LNCAP (cell line): Measurements from ENCODE around the gene LIM2.
A peak's percentile ranks its signal among the peaks of the same experiment; 100 is the strongest.

Experiments used
- TF ChIP-seq, protein P1 (sequence below): fragments of 450-650 bp; IDR thresholded peaks from 2 replicates; pipeline ENCODE4 v1.5.1; 2017; ENCODE audit warnings: mild to moderate bottlenecking

The LIM2 gene

GRCh38 chr19:51402117-51402516 lies 14.3 kb upstream of the LIM2 start:
- TF ChIP-seq, protein P1, sequence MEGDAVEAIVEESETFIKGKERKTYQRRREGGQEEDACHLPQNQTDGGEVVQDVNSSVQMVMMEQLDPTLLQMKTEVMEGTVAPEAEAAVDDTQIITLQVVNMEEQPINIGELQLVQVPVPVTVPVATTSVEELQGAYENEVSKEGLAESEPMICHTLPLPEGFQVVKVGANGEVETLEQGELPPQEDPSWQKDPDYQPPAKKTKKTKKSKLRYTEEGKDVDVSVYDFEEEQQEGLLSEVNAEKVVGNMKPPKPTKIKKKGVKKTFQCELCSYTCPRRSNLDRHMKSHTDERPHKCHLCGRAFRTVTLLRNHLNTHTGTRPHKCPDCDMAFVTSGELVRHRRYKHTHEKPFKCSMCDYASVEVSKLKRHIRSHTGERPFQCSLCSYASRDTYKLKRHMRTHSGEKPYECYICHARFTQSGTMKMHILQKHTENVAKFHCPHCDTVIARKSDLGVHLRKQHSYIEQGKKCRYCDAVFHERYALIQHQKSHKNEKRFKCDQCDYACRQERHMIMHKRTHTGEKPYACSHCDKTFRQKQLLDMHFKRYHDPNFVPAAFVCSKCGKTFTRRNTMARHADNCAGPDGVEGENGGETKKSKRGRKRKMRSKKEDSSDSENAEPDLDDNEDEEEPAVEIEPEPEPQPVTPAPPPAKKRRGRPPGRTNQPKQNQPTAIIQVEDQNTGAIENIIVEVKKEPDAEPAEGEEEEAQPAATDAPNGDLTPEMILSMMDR: no peak

DNA sequence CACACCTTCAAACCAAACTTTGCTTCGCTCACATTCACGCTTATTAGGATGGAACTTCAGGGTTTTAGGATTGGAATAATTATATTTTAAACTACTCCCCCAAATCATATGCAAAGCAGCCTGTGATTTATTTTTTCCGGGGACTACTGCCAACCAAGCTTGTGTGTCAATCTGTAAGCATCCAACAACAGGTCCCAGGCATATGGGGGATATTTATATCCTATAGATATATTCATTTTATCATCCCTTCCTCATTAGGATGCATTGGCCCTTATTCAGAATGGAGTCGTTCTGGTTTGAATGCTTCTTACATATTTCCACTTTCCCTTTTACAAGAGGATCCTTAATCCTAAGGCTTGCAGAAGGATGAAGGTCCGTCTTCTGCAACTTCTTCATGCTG lies 11.5 kb upstream of the LIM2 start:
- TF ChIP-seq, protein P1: no peak

DNA sequence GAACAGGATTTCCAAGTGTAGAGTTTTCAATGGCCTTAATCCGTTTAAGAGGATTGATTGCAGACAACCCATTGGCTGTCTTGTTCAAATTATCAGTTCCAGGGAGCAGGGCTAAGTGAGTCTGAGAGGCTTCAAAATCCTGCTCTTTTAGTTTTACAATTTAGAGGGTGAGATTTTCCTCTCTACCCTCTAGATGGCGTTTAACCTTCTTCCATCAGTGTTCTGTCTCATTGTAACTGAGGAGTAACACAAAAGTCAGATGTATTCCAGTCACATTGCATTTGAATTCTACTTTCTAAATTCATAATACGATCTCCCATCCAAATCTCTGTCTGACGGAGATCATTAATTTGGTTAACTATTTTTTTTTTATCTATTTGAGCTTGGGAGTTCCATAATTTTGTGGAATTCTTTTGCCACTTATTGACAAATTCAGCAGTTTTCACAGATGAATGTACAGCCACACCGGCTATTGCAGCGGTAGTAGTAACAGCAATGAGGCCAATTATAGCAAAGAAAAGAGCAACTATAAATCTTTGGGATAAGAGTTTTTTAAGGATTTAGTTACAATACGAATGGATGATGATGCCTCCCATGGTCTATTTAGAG lies 10.4 kb upstream of the LIM2 start:
- TF ChIP-seq, protein P1: peak; percentile 73

DNA sequence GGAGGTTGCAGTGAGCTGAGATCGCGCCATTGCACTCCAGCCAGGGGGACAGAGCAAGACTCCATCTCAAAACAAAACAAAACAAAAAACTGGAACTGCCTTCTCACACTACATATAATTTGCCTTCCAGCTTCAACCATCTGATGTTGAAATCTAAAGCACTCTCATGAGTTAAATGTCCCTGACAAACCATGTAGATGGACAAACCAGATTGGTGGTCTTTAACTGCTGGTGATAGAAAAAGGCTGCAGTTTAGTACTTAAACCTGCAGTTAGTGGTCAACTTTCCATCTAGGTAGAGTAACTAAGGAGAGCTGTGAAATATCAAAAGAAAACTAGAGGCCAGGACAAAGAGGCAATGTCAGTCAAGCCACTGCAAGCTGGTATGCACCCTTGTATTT lies 8.4 kb upstream of the LIM2 start:
- TF ChIP-seq, protein P1: no peak

- TF ChIP-seq, protein P1: peak; percentile 14; the same call in 1 of the 2 replicates
These were observed 6.5 kb upstream of the LIM2 start for GRCh38 chr19:51394050-51394836.

GRCh38 chr19:51392701-51393100 lies 4.9 kb upstream of the LIM2 start:
- TF ChIP-seq, protein P1: no peak

DNA sequence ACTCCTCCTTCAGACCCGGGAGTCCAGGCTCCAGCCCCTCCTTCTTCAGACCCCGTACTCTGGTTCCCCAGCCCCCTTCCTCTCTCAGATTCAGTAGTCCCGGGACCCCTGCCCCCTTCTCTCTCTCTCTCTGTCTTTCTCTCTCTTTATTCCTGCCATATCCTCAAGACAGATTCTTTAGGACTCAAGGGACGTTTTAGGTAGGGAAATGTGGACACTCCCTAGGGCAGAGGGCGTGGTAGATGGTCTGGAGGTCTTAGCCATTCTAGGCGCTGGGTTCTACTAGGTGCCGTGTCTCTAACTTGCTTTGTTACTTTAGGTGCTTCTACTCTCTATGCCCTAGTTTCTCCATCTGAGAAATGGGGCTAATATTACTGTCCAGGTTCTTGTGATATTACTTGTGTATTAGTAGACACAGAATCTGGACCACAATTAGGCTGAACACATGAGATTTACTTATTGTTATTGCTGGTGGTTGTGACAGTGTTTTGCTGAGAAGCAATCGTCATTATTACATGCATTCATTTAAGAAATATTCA lies 3.4 kb upstream of the LIM2 start:
- TF ChIP-seq, protein P1: no peak
